Putamen (tissue), 1 donor: ENCODE data around the gene MRFAP1.
"Not testable (repeated sequence)": the region's sequence is repeated elsewhere in the genome, so short reads cannot be mapped to it uniquely, and the experiment has no call there.

ENCODE experiments used
- DNase-seq: peaks from one replicate; pipeline ENCODE4 v3.0.0-alpha.2; 2016; ENCODE audit warnings: low spot score

The MRFAP1 gene

GRCh38 chr4:6668391-6668790 is 27.9 kb downstream of the MRFAP1 start:
- no peak for DNase-seq

GRCh38 chr4:6671648-6672047 is 31.2 kb downstream of the MRFAP1 start:
- DNase-seq = no peak

DNA sequence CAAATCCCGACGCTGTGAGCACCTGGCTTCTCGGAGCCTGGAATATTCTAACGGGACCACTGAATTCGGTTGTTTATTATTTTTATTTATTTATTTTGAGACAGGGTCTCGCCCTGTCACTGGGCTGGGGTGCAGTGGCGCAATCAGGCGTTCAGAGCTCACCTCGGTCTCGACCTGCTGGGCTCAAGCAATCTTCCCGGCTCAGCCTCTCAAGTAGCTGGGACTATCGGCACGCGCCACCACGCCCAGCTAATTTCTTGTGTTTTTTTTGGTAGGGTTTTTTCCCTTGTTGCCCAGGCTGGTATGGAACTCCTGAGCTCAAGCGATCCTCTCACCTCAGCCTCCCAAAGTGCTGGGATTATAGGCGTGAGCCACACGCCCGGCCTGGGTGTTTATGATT is 31.6 kb downstream of the MRFAP1 start:
- no peak for DNase-seq

DNA sequence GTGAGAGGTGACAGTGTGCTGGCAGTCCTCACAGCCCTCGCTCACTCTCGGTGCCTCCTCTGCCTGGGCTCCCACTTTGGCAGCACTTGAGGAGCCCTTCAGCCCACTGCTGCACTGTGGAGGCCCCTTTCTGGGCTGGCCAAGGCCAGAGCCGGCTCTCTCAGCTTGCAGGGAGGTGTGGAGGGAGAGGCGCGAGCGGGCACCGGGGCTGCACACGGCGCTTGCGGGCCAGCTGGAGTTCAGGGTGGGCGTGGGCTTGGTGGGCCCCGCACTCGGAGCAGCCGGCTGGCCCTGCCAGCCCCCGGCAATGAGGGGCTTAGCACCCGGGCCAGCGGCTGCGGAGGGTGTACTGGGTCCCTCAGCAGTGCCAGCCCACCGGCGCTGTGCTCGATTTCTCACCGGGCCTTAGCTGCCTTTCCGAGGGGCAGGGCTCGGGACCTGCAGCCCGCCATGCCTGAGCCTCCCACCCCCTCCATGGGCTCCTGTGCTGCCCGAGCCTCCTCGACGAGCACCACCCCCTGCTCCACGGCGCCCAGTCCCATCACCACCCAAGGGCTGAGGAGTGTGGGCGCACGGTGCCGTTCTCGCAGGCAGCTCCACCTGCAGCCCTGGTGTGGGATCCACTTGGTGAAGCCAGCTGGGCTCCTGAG is 32.2 kb downstream of the MRFAP1 start:
- not testable (repeated sequence) for DNase-seq

- DNase-seq = not testable (repeated sequence)
These were observed 32.7 kb downstream of the MRFAP1 start for GRCh38 chr4:6673191-6673659.

DNA sequence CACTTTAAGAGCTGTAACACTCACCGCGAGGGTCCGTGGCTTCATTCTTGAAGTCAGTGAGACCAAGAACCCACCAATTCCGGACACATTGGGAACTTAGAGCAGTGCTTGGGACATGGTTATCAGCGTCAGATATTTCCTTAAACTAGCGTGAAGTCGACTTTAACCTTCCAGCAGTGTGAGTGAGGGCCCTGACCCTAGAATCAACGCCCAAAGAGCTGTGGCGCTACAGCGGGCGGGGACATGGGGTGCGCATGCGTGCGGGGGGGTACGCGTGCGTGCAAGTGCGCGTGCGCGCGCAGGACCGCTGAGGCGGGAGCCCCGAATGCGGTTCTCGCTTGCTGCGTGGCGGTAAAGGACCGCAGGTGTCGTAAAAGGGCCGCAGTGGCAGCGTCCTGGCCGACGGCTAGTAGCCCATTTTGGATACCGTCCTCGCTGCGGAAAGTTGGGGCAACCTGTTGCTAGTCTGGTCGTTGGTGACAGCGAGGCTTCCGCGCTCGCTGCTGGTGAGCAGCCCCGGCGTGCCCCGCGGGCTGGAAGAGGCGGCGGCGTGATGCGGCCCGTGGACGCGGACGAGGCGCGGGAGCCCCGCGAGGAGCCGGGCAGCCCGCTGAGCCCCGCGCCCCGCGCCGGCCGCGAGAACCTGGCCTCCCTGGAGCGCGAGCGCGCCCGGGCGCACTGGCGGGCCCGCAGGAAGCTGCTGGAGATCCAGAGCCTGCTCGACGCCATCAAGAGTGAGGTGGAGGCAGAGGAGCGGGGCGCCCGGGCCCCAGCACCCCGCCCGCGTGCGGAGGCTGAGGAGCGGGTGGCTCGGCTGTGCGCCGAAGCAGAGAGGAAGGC is 33.4 kb downstream of the MRFAP1 start:
- DNase-seq = peak; percentile 94

GRCh38 chr4:6674500-6675149 is 34.1 kb downstream of the MRFAP1 start:
- peak; percentile 15 for DNase-seq

GRCh38 chr4:6676722-6677558 is 36.5 kb downstream of the MRFAP1 start:
- DNase-seq = no peak

- no peak for DNase-seq
These were observed 40.0 kb downstream of the MRFAP1 start for GRCh38 chr4:6680372-6681034.

DNA sequence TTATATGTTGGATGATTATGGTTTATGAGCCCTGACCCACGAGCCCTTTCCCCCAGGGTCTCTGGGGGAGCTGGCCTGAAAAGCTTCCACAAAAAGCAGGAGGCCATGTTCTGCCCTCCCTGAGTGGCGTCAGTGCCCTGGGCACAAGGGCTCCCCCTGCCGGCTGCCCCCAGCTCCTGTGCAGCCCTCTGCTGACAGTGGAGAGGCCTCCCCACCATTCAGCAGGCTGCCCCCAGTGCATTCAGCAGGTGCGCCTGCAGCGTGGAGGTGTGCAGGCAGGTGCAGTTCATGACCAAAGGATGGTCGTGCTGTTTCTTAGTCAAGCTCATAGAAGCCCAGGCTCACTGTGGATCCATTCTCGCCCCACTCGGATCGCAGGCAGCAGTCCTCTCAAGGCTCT is 40.7 kb downstream of the MRFAP1 start:
- no peak for DNase-seq

DNA sequence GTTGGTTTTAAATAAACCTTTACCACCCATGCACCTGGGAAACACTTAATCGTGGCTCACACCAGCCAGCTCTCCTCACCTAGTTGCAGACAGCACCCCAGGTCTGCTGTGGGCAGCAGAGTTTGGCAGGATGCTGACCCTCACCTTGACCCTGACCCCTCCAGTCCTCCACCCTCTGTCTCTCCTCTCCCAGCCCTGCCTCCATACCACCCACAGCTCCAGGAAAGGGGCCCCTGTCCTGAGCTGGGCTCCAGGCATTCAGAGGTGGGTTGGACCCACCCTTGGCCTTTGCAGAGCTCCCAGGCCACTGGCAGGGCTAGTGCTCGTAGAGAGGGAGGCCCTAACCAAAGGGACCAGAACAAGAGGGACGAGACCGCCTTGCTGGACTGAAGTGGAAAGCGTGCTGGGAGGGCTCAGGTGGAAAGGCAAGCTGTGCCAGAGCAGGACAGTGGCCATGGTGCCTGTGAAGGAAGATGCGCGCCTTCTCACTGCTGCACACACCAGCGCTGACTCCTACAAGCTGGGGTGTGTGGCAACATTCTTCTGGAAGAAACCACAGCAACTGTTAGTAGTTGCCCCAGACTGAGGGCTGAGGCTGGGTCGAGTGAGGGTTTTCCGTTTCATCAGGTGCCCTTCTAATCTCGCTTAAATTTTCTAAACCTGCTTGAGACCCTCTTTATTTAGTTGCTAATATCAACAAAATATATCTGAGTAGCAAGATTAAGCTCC is 42.5 kb downstream of the MRFAP1 start:
- no peak for DNase-seq

GRCh38 chr4:6684656-6685055 is 44.2 kb downstream of the MRFAP1 start:
- DNase-seq = no peak

DNA sequence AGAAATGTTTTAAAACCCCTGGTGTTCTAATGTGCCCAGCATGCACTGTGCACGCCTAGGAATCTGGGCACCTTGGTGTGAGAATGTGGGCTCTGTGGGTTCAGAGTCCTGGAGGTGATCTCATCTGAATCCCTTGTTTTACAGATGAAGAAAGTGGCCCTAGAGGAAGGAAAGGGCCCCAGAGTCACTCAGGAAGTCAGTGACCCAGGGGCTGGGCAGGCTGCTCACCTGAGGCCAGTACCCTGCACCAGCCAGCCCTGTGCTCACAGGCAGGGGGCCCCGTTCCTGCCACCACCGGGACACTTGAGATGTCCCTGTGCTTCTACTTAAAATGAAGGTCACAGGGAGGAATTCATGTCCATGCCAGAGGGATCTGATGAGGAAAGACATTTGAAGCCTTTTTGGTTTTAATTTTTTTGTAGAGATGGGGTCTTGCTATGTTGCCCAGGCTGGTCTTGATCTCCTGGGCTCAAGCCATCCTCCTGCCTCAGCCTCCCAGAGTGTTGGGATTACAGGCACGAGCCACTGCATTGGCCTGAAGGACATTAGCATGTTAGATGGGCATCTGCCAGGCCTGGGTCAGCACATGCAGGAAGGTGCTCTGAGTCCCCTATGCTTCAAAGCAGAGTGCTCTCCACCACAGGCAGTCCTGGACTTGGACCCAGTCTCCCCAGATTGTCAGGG is 45.8 kb downstream of the MRFAP1 start:
- no peak for DNase-seq

- DNase-seq = no peak
These were observed 47.7 kb downstream of the MRFAP1 start for GRCh38 chr4:6687947-6688878.

- no peak for DNase-seq
These were observed 48.5 kb downstream of the MRFAP1 start for GRCh38 chr4:6688879-6689505.

DNA sequence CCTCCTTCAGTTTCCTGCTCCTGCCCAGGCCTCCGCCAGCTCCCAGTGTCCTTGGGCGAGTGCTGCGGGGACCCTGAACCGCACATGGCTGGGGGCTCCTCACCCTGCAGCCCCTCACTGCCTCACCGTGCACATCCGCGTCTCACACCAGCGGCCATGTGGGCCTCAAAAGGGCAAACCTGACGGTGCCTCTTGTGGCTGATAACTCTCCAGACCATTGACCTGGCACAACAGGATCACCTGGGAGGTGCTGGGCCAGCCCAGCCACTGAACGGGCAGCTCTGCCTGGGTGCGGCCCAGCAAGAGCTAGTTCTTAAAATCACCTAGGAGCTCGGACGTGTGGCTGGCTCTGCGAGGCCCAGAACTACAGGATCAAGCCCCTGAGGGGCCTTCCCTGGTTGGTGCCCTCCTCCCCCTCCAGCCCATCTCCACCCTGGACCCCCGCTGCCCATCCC is 49.0 kb downstream of the MRFAP1 start:
- DNase-seq = no peak
